ENCODE data around the gene CACNA1C. TPM values are rescaled to one million over a fixed set of nuclear protein-coding genes. Genes with fewer than 3 reads are reported as not detected.

Gene CACNA1C
- total and polyA plus RNA-seq, 2 donors (not counting 1 experiment from before 2014, with no cell fraction given): 7.6 to 11.4 TPM

DNA sequence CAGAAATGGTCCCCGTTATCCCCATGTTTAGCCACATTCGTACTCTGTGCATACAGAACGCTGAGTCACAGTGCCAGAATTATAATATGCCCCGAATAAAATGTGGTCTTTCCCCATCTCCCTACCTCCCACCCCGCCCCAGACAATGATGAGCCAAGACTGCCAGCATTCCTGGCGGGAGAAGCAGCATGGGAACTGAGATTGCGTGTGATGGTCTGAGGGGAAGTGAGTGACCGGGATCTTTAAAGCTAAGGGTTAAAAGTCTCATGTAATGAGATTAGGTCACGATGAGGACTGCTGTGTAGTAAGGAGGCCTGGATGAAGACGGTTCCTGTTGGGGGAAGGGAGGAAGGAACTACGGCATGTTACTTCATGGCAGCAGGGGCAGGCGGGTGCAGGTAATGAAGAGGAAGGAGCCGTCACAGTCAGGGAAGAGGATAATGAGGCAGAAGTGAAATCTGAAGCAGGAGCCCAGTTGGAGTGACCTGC lies 498.7 kb downstream of the CACNA1C start:
- H3K9ac ChIP-seq (ENCODE audit: insufficient read depth, low read length): no peak overlapping the region
- DNase-seq (ENCODE audit: low read depth in 2 of 2): no peak
- H3K27me3 ChIP-seq (ENCODE audit: control insufficient read depth, insufficient read depth, low read length): no peaks in the 10 kb centered on the region
- H3K36me3 ChIP-seq (ENCODE audit: control insufficient read depth, insufficient read depth, low read length): peaks cover 2% of the 10 kb centered on the region
- H3K4me2 ChIP-seq (ENCODE audit: extremely low read depth, insufficient read depth, low read length): no peak overlapping the region
- no peak overlapping the region for H2AFZ ChIP-seq (ENCODE audit: low read length)
- no peaks in the 10 kb centered on the region for H3K79me2 ChIP-seq (ENCODE audit: control insufficient read depth, insufficient read depth, low read length)
- H4K20me1 ChIP-seq (ENCODE audit: control insufficient read depth, extremely low read depth, insufficient read depth, low read length): no peaks in the 10 kb centered on the region
- H3K27ac ChIP-seq (ENCODE audit: insufficient read depth, low read length): no peak overlapping the region
- no peak for TF ChIP-seq EZH2 (IDR thresholded peaks at IDR 0.05; ENCODE audit: low read length, missing control alignments)
- no peak overlapping the region for H3K4me3 ChIP-seq (replicated peaks in 1 of 4; ENCODE audit: control extremely low read depth in 1 of 4, insufficient read depth in 1 of 4, low read depth in 3 of 4, low read length in 4 of 4)
- H3K9me3 ChIP-seq (ENCODE audit: control insufficient read depth, insufficient read depth, low read depth, low read length): no peaks in the 10 kb centered on the region
- no peaks in the 10 kb centered on the region for H3K4me1 ChIP-seq (ENCODE audit: control insufficient read depth, extremely low read depth, insufficient read depth, low read length)

- no peak overlapping the region for H2AFZ ChIP-seq (ENCODE audit: low read length)
- H3K4me3 ChIP-seq (replicated peaks in 1 of 4; ENCODE audit: control extremely low read depth in 1 of 4, insufficient read depth in 1 of 4, low read depth in 3 of 4, low read length in 4 of 4): no peak overlapping the region
- H3K27ac ChIP-seq (ENCODE audit: insufficient read depth, low read length): no peak overlapping the region
- H3K79me2 ChIP-seq (ENCODE audit: control insufficient read depth, insufficient read depth, low read length): no peaks in the 10 kb centered on the region
- no peak for DNase-seq (ENCODE audit: low read depth in 2 of 2)
- no peaks in the 10 kb centered on the region for H4K20me1 ChIP-seq (ENCODE audit: control insufficient read depth, extremely low read depth, insufficient read depth, low read length)
- H3K36me3 ChIP-seq (ENCODE audit: control insufficient read depth, insufficient read depth, low read length): peaks cover 2% of the 10 kb centered on the region
- no peaks in the 10 kb centered on the region for H3K9me3 ChIP-seq (ENCODE audit: control insufficient read depth, insufficient read depth, low read depth, low read length)
- H3K9ac ChIP-seq (ENCODE audit: insufficient read depth, low read length): no peak overlapping the region
- H3K4me2 ChIP-seq (ENCODE audit: extremely low read depth, insufficient read depth, low read length): no peak overlapping the region
- no peaks in the 10 kb centered on the region for H3K4me1 ChIP-seq (ENCODE audit: control insufficient read depth, extremely low read depth, insufficient read depth, low read length)
- TF ChIP-seq EZH2 (IDR thresholded peaks at IDR 0.05; ENCODE audit: low read length, missing control alignments): no peak
- TF ChIP-seq, protein P1, sequence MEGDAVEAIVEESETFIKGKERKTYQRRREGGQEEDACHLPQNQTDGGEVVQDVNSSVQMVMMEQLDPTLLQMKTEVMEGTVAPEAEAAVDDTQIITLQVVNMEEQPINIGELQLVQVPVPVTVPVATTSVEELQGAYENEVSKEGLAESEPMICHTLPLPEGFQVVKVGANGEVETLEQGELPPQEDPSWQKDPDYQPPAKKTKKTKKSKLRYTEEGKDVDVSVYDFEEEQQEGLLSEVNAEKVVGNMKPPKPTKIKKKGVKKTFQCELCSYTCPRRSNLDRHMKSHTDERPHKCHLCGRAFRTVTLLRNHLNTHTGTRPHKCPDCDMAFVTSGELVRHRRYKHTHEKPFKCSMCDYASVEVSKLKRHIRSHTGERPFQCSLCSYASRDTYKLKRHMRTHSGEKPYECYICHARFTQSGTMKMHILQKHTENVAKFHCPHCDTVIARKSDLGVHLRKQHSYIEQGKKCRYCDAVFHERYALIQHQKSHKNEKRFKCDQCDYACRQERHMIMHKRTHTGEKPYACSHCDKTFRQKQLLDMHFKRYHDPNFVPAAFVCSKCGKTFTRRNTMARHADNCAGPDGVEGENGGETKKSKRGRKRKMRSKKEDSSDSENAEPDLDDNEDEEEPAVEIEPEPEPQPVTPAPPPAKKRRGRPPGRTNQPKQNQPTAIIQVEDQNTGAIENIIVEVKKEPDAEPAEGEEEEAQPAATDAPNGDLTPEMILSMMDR (conservative IDR thresholded peaks at IDR 0.05 in 1 of 2, IDR thresholded peaks at IDR 0.05 in 1 of 2; ENCODE audit: low read depth in 1 of 2, low read length in 2 of 2): no peak
- no peaks in the 10 kb centered on the region for H3K27me3 ChIP-seq (ENCODE audit: control insufficient read depth, insufficient read depth, low read length)
Measured at GRCh38 chr12:2552000-2552756, 499.4 kb downstream of the CACNA1C start.

DNA sequence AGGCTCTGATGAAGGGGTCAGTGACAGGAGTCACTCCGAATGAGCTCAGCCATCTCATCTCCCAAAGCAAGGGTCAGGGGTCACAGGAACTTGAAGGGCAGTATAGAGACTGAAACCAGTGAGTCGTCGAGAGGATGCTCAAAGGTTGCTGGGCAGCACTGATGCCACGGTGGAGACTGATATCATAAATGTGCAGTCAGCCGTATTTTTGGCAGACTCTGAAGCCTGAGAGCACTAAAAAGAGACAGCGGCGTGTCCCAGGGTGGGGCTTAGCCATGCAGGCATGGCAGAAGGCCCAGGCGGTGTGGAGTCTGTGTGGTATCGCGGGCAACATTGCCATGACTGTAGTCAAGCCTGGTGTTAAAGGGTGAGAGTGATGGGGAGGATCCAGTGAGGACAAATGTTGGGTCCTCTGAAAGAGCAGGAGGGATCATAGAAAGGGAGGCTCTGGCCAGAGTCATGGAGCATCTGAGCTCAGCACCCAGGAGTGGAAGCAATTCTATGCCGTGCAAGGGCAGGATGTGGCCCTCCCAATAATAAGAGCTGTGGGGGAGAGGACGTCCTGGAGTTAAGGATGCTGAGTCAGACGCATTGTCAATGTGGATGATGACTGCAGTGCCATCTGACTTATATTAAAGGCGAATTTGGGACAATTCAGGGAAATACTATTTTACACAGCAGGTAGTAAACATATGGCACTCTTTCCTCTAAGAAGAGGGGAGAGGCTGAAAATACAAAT lies 500.8 kb downstream of the CACNA1C start:
- TF ChIP-seq EZH2 (IDR thresholded peaks at IDR 0.05; ENCODE audit: low read length, missing control alignments): no peak
- TF ChIP-seq, protein P1 (conservative IDR thresholded peaks at IDR 0.05 in 1 of 2, IDR thresholded peaks at IDR 0.05 in 1 of 2; ENCODE audit: low read depth in 1 of 2, low read length in 2 of 2): no peak
- Histone ChIP-seq H4K20me1 (ENCODE audit: control insufficient read depth, extremely low read depth, insufficient read depth, low read length) (no peaks in the 10 kb centered on the region), H3K4me3 (replicated peaks in 1 of 4; ENCODE audit: control extremely low read depth in 1 of 4, insufficient read depth in 1 of 4, low read depth in 3 of 4, low read length in 4 of 4) (no peak overlapping the region), H3K4me1 (ENCODE audit: control insufficient read depth, extremely low read depth, insufficient read depth, low read length) (no peaks in the 10 kb centered on the region), H3K9ac (ENCODE audit: insufficient read depth, low read length) (no peak overlapping the region), H3K4me2 (ENCODE audit: extremely low read depth, insufficient read depth, low read length) (no peak overlapping the region), H2AFZ (ENCODE audit: low read length) (no peak overlapping the region), H3K36me3 (ENCODE audit: control insufficient read depth, insufficient read depth, low read length) (peaks cover 2% of the 10 kb centered on the region), H3K27me3 (ENCODE audit: control insufficient read depth, insufficient read depth, low read length) (no peaks in the 10 kb centered on the region), H3K9me3 (ENCODE audit: control insufficient read depth, insufficient read depth, low read depth, low read length) (no peaks in the 10 kb centered on the region), H3K27ac (ENCODE audit: insufficient read depth, low read length) (no peak overlapping the region), H3K79me2 (ENCODE audit: control insufficient read depth, insufficient read depth, low read length) (no peaks in the 10 kb centered on the region)
- DNase-seq (ENCODE audit: low read depth in 2 of 2): no peak
